Osteocyte (in vitro differentiated cells): ENCODE data around the gene GAB2. TPM values are rescaled to one million over a fixed set of nuclear protein-coding genes. Genes with fewer than 3 reads are reported as not detected.

Experiments used
- DNase-seq: peaks from one replicate; pipeline ENCODE4 v3.0.0; 2021; ENCODE audit warnings: mixed read lengths; ENCODE audit not compliant: unreplicated experiment; ENCODE audit errors: extremely low spot score
- H3K27ac Mint-ChIP-seq: one replicate; pipeline ENCODE4 v1.8.0; 2021; ENCODE audit warnings: mild to moderate bottlenecking, mixed read lengths; ENCODE audit not compliant: unreplicated experiment
- H3K27me3 Mint-ChIP-seq: one replicate; pipeline ENCODE4 v1.8.0; 2021; ENCODE audit warnings: mixed read lengths; ENCODE audit not compliant: unreplicated experiment
- H3K36me3 Mint-ChIP-seq: one replicate; pipeline ENCODE4 v1.8.0; 2021; ENCODE audit warnings: mixed read lengths; ENCODE audit not compliant: unreplicated experiment
- H3K4me1 Mint-ChIP-seq: one replicate; pipeline ENCODE4 v1.8.0; 2021; ENCODE audit warnings: mixed read lengths; ENCODE audit not compliant: unreplicated experiment
- H3K4me3 Mint-ChIP-seq: one replicate; pipeline ENCODE4 v1.8.0; 2021; ENCODE audit warnings: mild to moderate bottlenecking, moderate library complexity, mixed read lengths; ENCODE audit not compliant: unreplicated experiment
- H3K9me3 Mint-ChIP-seq: one replicate; pipeline ENCODE4 v1.8.0; 2021; ENCODE audit warnings: mixed read lengths; ENCODE audit not compliant: unreplicated experiment
- total RNA-seq: library from RNA; stranded (reverse); gene quantifications from 2 replicates; pipeline ENCODE4 v1.2.1, GENCODE V29; 2021
- TF ChIP-seq, protein P1 (sequence below): fragments of 200-600 bp; sonication (generic); IDR thresholded peaks from 2 replicates; pipeline ENCODE4 v1.5.0; 2021; ENCODE audit warnings: antibody characterized with exemption, mild to moderate bottlenecking, moderate library complexity

GAB2 gene
- total RNA-seq, 1 donor from 2014 or later = 11.4 TPM

DNA sequence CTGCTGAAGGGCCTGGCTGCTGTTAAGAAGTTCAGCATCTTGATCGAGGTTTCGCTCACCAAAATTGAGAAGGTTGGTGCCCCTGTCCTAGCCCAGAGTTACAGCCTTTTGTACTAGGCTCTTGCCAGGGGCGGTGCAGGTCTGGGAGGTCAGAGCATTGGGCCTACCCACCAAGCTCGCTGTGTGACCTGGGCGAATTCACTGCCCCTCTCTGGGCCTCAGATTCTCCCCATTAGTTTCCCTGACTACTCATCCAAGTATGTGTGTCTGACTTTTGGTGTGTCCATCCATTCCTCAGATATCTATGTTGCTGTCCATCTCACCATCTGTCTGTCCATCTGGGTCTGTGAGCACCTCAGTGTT, 218.0 kb downstream of the GAB2 start:
- TF ChIP-seq, protein P1, sequence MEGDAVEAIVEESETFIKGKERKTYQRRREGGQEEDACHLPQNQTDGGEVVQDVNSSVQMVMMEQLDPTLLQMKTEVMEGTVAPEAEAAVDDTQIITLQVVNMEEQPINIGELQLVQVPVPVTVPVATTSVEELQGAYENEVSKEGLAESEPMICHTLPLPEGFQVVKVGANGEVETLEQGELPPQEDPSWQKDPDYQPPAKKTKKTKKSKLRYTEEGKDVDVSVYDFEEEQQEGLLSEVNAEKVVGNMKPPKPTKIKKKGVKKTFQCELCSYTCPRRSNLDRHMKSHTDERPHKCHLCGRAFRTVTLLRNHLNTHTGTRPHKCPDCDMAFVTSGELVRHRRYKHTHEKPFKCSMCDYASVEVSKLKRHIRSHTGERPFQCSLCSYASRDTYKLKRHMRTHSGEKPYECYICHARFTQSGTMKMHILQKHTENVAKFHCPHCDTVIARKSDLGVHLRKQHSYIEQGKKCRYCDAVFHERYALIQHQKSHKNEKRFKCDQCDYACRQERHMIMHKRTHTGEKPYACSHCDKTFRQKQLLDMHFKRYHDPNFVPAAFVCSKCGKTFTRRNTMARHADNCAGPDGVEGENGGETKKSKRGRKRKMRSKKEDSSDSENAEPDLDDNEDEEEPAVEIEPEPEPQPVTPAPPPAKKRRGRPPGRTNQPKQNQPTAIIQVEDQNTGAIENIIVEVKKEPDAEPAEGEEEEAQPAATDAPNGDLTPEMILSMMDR = no peak
- Mint-ChIP-seq H3K27ac (no peak overlapping the region), H3K4me3 (no peak overlapping the region), H3K4me1 (no peaks in the 10 kb centered on the region), H3K36me3 (peaks cover 26% of the 10 kb centered on the region), H3K9me3 (no peaks in the 10 kb centered on the region), H3K27me3 (no peaks in the 10 kb centered on the region)
- no peak for DNase-seq

DNA sequence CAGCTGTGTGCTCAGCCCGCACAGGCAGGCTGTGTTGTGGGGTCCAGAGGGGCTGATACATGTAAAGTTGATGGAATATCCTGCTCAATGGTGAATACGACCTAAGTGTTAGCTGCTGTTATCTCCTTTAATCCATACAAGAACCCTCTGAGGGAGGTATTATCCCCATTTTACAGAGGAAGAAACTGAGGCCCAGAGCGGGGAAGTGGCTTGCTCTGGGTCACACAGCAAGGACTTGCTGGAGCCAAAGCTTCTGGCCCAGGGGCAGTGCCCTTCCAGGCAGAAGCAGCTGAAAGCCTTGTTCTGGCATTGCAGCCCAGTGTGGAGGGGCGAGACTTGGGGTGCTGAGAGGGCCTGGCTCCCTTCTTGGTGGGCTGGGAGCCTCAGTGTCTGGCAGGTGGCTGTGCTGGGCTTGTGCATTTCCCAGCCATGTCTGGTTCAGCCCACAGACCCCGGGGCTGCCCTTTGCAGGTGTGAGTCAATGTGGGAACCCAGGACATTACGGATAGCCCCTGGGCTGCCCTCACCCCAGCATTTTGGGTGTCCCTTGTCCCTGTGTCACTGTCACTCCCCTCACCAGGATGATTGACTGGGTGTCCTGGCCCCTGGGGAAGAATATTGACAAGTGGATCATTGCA, 218.5 kb downstream of the GAB2 start:
- no peak overlapping the region for H3K4me3 Mint-ChIP-seq
- peaks cover 25% of the 10 kb centered on the region for H3K36me3 Mint-ChIP-seq
- TF ChIP-seq, protein P1 = no peak
- no peak overlapping the region for H3K27ac Mint-ChIP-seq
- no peaks in the 10 kb centered on the region for H3K4me1 Mint-ChIP-seq
- H3K27me3 Mint-ChIP-seq = no peaks in the 10 kb centered on the region
- no peak for DNase-seq
- no peaks in the 10 kb centered on the region for H3K9me3 Mint-ChIP-seq

DNA sequence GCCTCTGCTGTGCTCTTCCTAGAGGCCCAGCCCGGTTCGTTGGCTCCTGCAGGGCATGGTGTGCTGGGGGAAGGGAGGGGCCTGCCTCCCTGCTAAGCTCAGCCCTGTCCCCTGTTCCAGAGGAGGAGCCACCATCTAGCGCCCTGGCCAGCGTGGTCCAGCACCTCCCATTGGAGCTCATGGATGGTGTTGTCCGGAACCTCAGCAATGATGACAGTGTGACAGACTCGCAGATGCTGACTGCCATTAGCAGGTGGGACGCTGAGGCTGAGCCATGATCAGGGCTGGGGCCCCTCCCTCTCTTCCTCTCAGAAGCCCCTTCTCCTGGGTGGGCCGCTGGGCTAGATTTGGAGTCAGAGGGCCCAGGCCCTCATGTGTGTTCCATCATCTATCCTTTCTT, 219.8 kb downstream of the GAB2 start:
- Mint-ChIP-seq H3K9me3 (no peaks in the 10 kb centered on the region), H3K4me3 (no peak overlapping the region), H3K4me1 (no peaks in the 10 kb centered on the region), H3K27ac (no peak overlapping the region), H3K27me3 (no peaks in the 10 kb centered on the region), H3K36me3 (peaks cover 25% of the 10 kb centered on the region)
- DNase-seq = no peak
- TF ChIP-seq, protein P1 = no peak

DNA sequence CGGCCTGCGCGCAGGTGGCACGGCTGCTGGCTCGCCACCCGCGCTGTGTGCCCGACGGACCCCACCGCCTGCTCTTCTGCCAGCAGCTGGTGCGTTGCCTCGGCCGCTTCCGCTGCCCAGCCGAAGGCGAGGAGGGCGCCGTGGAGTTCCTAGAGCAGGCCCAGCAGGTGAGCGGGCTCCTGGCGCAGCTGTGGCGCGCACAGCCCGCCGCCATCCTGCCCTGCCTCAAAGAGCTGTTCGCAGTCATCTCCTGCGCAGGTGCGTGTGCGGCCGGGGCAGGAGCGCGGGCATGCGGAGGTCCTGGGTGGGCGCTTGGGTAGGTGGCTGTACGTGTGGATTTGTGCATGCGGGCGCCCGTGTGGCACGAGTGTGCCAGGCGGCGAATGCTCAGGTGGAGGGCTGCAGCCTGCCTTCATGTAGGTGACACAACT, 220.9 kb downstream of the GAB2 start:
- no peaks in the 10 kb centered on the region for H3K4me1 Mint-ChIP-seq
- H3K9me3 Mint-ChIP-seq = no peaks in the 10 kb centered on the region
- DNase-seq = no peak
- H3K27ac Mint-ChIP-seq = no peak overlapping the region
- H3K36me3 Mint-ChIP-seq = peaks cover 22% of the 10 kb centered on the region
- TF ChIP-seq, protein P1 = no peak
- no peak overlapping the region for H3K4me3 Mint-ChIP-seq
- H3K27me3 Mint-ChIP-seq = no peaks in the 10 kb centered on the region

DNA sequence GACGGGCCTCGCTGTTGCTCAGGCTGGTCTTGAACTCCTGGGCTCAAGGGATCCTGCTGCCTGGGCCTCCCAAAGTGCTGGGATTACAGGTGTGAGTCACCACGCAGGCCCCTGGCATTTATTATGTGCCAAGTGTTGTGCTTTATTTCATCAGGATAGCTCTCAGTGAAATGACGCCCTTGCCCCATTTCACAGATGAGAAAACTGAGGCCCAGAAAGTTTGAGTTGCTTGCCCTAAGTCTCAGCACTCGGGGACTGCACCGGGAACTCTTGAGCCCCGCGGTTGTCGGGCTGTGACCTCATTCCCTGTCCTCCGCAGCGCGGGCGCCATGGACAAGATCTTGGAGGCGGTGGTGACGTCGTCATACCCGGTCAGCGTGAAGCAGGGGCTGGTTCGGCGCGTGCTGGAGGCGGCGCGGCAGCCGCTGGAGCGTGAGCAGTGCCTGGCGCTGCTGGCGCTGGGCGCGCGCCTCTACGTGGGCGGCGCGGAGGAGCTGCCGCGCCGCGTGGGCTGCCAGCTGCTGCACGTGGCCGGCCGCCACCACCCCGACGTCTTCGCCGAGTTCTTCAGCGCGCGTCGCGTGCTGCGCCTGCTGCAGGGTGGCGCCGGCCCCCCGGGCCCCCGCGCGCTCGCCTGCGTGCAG, 221.6 kb downstream of the GAB2 start:
- H3K27ac Mint-ChIP-seq = no peak overlapping the region
- TF ChIP-seq, protein P1 = no peak
- peaks cover 5% of the 10 kb centered on the region for H3K4me1 Mint-ChIP-seq
- no peaks in the 10 kb centered on the region for H3K9me3 Mint-ChIP-seq
- DNase-seq = no peak
- H3K36me3 Mint-ChIP-seq = peaks cover 16% of the 10 kb centered on the region
- H3K4me3 Mint-ChIP-seq = no peak overlapping the region
- H3K27me3 Mint-ChIP-seq = no peaks in the 10 kb centered on the region
